T follicular helper cell (primary cell): ENCODE measurements around the gene AVPR2.
A peak's percentile ranks its signal among the peaks of the same experiment; 100 is the strongest.

ENCODE experiments used
- DNase-seq: peaks from one replicate; pipeline ENCODE4 v3.0.0-alpha.2; 2020; ENCODE audit warnings: low read depth

The AVPR2 gene

GRCh38 chrX:153871451-153871850 lies 33.0 kb upstream of the AVPR2 start:
- no peak for DNase-seq

- DNase-seq = no peak
Measured at GRCh38 chrX:153871946-153872878, 32.3 kb upstream of the AVPR2 start.

- DNase-seq = no peak
Measured at GRCh38 chrX:153873282-153874084, 31.0 kb upstream of the AVPR2 start.

GRCh38 chrX:153874085-153874365 lies 30.4 kb upstream of the AVPR2 start:
- DNase-seq = no peak

- DNase-seq = no peak
Measured at GRCh38 chrX:153874366-153875125, 29.9 kb upstream of the AVPR2 start.

DNA sequence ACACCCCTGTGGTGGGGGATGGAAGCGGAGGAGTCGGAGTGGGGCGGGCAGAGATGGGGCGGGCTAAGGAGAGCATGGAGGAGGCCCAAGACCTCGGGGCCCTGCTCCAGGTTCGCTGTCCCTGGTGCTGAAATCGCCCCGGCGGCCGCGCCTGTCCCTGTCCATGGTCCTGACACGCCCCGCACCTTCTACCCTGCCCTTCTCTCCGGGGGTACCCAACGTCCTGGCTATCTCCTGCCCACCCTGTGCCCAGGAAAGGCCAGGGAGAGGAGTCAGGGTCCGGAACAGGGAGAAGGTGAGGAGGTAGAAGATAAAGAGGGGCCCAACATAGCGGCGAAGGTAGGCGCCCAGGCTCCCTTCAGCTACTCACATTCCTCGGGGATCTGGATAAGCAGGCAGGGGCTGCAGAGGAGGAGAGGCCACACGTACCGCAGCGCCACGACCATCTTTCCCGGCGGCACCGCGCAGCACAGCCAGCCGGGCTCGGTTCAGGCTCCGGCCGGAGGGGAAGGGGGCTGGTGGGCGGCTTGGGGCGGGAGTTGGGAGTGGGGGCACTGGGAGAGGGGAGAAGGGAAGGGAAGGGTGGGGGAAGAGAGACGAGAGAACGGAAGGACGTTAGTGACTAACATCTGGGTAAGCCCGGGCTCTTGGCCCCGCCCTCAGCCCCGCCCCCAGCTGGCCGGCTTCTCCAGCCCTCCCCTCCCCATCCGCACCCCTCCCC lies 28.9 kb upstream of the AVPR2 start:
- peak; percentile 58 for DNase-seq

DNA sequence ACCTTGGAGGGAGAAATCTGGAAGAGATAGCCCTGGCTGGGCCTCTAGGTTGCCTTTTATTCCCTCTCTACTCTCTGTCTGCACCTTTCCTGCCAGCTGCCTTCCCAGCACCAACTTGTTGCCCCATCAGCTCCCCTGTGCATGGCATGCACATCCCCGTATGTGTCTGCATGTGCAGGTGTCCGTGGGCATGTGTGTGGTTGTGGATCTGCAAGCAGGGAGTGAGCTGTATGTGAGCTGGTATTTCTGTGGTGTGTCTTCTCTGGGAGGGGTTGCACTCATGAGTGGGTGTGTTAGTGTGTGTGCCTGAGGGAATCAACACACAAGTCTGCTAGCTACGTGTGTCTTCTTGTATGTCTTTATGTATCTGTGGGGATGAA lies 28.4 kb upstream of the AVPR2 start:
- DNase-seq = no peak

DNA sequence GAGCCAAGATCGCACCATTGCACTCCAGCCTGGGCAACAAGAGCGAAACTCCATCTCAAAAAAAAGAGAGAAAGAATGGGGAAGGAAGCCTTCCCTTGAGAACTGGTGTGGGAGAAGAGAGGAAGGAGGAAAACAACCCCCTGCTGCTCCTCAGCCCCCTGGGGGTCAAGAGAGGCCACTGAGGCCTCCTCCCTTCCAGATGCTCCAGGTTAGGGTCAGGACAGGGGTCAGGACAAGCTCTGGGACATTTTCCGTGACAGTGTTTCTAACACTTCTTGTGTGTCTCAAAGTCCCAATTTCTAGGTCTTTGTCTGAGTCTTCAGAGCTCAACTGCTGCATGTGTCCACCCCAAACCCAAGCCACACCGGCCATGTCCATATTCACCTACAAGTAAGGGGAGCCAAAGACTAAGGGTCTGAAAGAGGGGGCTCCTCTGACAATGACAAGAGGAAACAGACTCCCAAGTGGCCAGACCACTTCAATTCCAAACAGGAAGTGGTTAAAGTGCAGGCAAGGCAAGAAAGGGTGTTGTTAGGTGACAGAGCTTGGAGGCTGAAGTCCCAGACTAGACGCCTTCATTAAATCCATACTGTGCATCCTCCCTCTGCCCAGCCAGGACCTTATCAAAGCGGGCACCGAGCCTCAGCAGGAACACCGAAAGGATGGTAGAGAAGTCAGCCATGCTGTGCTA lies 26.8 kb upstream of the AVPR2 start:
- DNase-seq = no peak

DNA sequence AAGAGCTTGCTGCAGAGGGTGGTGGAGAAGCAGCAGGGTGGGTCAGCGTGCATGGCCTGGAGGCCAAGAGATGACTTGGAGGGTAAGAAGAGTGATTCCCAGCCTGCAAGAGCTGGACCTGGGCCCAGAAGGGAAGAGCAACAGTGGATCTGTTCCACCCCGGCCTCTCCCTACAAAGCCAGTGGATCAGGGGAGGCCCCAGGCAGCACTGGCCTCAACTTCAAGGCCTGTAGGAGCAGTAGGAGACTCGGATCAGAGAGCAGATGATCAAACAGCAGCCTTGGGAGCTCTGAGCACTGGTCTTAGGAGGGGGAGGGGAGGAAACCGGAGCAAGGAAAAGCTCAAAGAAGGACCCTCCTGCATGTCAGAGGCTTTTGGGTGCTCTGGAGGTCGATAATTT lies 26.1 kb upstream of the AVPR2 start:
- DNase-seq = no peak

- no peak for DNase-seq
Measured at GRCh38 chrX:153878969-153879653, 25.4 kb upstream of the AVPR2 start.

DNA sequence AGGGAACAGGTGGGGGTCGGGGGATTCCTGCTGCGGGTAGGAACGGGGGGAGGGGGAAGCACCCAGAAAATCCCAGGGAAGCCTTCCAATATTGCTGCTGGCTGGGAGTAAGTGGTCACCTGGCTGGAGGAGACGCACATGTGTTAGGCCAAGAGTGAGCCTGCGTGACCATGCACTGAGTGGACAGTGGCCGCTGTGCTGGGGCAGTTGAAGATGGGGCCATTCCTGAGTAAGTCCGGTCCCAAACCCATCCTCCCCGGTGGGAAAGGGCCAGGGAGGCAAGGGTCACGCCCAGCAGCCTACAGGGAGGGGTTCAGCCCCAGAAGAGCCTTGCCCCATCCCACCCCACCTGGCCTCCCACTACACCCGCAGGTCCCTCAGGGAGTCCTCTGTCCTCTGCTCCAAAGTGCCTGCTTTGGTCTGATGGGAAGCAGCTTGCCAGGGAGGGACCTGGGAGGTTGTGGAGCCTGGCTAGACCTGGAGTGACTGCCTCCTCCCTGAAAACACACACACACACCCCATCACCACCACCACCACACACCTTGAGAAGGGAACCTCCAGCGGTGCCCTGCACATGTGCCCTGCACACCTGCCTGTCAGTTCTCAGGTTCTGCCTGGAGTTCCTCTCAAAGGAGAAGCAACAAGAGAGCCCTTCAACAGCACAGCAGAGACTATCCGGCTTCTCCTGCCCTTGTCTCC lies 24.6 kb upstream of the AVPR2 start:
- no peak for DNase-seq

- no peak for DNase-seq
Measured at GRCh38 chrX:153880440-153880815, 24.0 kb upstream of the AVPR2 start.

GRCh38 chrX:153881281-153881680 lies 23.2 kb upstream of the AVPR2 start:
- DNase-seq = no peak

GRCh38 chrX:153882086-153882498 lies 22.4 kb upstream of the AVPR2 start:
- DNase-seq = no peak

GRCh38 chrX:153882557-153882956 lies 21.9 kb upstream of the AVPR2 start:
- DNase-seq = no peak

DNA sequence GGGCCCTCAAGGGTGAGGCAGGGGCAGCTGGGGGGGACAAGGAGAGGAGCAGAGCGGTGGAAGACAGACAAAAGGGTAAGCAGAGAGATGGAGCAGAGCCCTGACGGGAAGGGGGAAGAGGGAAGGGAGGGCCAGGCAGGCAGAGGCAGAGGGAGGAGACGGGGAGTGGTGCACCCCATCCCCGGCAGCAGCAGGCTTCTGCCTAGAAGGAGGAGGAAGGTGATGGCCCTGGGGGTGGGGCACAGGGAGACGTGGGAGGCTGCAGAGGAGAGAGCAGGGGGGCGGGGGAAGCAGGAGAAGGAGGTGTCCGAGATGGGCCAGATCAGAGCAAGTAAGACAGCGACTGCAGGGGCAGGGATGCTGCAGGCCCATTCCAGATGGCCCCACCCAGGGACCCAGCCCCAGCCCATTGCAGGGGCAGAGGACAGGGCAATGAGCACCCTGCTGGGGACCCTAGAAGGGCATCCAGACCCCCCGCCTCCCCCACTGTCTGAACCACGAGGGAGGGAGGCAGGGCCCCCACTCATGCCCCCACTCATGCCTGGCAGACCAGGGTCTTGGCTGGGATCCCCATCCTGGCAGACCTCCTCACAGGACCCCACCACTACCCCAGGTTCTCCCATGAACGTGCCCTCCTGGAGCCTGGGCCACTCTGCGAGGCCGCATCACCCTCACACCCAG lies 21.2 kb upstream of the AVPR2 start:
- DNase-seq = no peak

DNA sequence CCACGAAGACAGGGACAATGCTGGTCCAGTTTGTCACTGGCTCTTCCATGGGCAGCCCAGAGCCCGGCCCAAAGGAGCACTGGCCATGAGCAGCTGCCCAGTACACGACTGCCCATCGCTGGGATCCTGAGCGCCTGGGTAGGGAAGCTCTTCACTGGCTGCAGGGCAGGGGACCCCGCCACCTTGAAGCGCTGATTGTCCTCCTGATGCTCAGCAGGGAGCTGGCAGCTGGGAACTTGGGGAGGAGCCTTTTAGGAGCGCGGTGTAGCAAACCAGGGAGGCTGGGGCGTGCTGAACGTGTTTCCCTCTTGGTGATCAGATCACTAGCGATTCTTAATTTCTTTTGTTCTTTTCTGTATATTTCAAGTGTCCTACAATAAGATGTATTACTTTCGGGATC lies 20.3 kb upstream of the AVPR2 start:
- no peak for DNase-seq

DNA sequence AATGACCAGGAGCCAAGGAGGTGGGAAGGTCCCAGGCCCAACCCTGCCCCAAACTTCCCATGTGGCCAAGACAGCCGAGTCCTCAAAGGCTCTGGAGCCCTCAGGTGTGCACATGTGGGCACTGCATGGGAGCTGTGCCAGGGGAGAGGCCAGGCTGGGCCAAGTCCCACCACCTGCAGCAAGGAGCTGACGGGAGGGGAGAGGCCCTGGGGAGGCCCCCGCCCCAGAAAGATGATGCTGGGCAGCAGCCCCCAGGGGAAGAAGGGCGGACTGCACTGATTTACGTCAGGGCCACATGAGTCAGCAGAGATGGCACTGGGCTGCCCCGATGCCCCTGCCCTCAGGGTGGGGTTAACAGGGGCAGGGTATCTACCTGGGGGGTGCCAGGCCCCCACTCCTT lies 19.9 kb upstream of the AVPR2 start:
- DNase-seq = no peak

DNA sequence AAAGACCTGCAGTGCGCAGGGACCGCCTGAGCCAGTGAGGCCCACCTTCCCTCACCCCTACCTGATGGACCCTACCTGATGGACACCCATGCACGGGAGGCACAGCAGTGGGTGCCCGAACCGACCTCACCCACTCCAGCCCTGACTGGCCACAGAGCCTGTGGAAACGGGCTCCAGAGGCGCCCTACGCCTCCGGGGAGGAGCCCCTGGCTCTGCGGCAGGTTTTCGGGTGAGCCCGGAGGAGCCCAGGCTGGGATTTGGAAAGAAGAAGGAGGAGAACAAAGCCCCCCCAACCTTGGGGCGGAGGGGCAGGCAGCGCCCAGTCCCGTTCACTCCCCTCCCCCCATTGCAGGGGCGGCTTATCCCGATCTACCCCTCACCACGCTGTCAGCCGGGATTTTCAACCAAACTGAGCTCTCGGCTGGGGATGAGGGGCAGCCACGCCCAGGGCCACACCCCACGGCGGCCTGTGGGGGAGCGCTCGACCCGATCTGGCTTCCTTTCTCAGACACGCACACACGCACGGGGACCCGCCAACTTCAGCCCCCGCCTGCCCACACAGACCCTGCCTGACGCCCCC lies 19.2 kb upstream of the AVPR2 start:
- no peak for DNase-seq
